Retinal pigment epithelial cell (primary cell): Measurements from ENCODE around the gene SEC14L1.

ENCODE experiments used
- DNase-seq: peaks from one replicate; pipeline ENCODE4 v3.0.0-alpha.2; 2010; ENCODE audit warnings: low read depth
- H3K4me3 ChIP-seq: 2 replicates; pipeline ENCODE4 v1.5.1; 2011; ENCODE audit warnings: mild to moderate bottlenecking, low read length, control low read depth, moderate library complexity
- CTCF ChIP-seq: conservative IDR thresholded peaks from 2 replicates; pipeline ENCODE4 v1.5.1; 2011; ENCODE audit warnings: low read depth, low read length, control low read depth, inconsistent platforms

Gene SEC14L1

DNA sequence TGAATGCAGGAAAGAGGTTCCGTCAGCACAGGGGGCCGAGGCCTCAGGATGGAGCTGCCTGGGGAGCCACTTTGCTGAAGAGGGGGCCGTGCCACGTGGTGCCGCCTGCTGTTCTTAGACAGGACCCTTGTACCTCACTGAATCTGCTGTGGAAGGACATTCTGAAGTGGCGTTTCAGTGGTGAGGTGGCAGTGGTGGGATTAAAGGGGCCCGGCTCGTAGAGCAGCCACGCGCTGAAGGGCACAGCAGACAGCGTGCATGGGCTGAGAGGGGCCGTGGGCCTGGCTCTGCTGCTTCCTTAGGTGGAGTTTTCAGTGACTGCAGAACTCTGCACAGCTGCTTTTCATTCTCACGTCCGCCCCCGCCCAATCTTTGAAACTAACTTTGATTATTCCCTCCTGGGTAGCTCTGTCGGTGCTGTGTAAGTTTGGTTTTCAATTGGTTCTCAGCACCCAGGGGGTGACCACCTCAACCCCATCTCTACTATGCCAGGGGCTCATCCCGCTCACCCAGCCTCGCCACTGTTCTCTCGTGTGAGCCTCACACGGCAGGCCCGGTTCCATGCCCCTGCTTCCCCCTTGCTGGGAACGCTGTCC lies 70.3 kb downstream of the SEC14L1 start:
- DNase-seq: no peak
- no peak overlapping the region for H3K4me3 ChIP-seq
- TF ChIP-seq CTCF: no peak

DNA sequence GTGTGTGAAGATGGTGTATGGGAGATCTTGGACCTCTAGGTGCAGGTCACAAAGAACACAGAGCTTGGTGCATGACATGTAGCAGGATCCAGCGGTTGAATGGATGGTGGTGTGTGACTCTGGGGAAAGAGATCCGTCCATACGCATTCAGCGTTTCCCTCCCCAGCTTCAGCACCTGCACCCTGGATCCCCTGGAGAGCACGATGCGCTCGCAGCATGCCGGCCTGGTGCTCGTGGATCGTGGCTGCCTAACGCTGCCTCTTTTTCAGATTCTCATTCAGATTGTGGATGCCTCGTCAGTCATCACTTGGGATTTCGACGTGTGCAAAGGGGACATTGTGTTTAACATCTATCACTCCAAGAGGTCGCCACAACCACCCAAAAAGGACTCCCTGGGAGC lies 70.9 kb downstream of the SEC14L1 start:
- no peak for TF ChIP-seq CTCF
- H3K4me3 ChIP-seq: no peak overlapping the region
- no peak for DNase-seq

GRCh38 chr17:77212081-77212832 lies 71.5 kb downstream of the SEC14L1 start:
- no peak overlapping the region for H3K4me3 ChIP-seq
- no peak for DNase-seq
- no peak for TF ChIP-seq CTCF

- TF ChIP-seq CTCF: no peak
- no peak for DNase-seq
- H3K4me3 ChIP-seq: no peak overlapping the region
These were observed 72.3 kb downstream of the SEC14L1 start for GRCh38 chr17:77212833-77213777.

DNA sequence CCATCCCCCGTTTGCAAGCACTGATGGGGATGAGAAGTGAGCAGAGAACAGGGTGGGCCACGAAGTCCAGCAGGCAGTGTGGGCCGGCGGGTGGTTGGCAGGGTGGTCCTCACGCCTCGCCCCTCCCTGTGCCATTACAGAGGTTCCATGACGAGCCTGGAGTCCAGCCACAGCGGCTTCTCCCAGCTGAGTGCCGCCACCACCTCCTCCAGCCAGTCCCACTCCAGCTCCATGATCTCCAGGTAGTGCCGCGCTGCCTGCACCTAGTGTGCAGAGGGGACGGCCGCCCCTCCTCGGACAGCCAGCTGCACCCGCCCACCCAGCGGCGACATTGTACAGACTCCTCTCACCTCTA lies 73.0 kb downstream of the SEC14L1 start:
- DNase-seq: no peak
- TF ChIP-seq CTCF: no peak
- no peak overlapping the region for H3K4me3 ChIP-seq

- no peak overlapping the region for H3K4me3 ChIP-seq
- DNase-seq: no peak
- TF ChIP-seq CTCF: no peak
These were observed 73.6 kb downstream of the SEC14L1 start for GRCh38 chr17:77214328-77214727.
